Left kidney (tissue), 8 donors: ENCODE measurements around the gene RNASE4. TPM values are rescaled to one million over a fixed set of nuclear protein-coding genes. Genes with fewer than 3 reads are reported as not detected.
"Not testable (repeated sequence)": the region's sequence is repeated elsewhere in the genome, so short reads cannot be mapped to it uniquely, and the experiment has no call there.

Experiments
- DNase-seq: peaks from one replicate; pipeline ENCODE4 v3.0.0-alpha.2; 2013
- long read RNA-seq, 8 donors: transcript quantifications; one replicate each; lab custom pipeline, GENCODE V29; 2026
- polyA plus RNA-seq: library from polyadenylated mRNA; unstranded; fragments of 120-200 nt; gene quantifications from one replicate; pipeline ENCODE4 v1.2.1, GENCODE V29; 2013; ENCODE audit not compliant: insufficient read length

Gene RNASE4
- polyA plus RNA-seq: 1.0 TPM
- long read RNA-seq, donor 1, transcript RNASE4-203 (2 exons, 2,520 nt): major isoform, 8 of 8 reads
- long read RNA-seq, donor 1, partial matches to known transcripts: 0 of 8 reads
- long read RNA-seq, donor 1, other reads (novel, unspliced or antisense): 0 of 8 reads
- long read RNA-seq, donor 2, partial matches to known transcripts: 0 of 3 reads
- long read RNA-seq, donor 2, other reads (novel, unspliced or antisense): 0 of 3 reads
- long read RNA-seq, donor 3, transcript RNASE4-203 (2 exons, 2,520 nt): major isoform, 6 of 7 reads
- long read RNA-seq, donor 3, partial matches to known transcripts: 0 of 7 reads
- long read RNA-seq, donor 3, other reads (novel, unspliced or antisense): 0 of 7 reads
- long read RNA-seq, donor 4, partial matches to known transcripts: 0 of 1 reads
- long read RNA-seq, donor 4, other reads (novel, unspliced or antisense): 0 of 1 reads
- long read RNA-seq, donor 5, transcript RNASE4-203 (2 exons, 2,520 nt): major isoform, 11 of 21 reads
- long read RNA-seq, donor 5, partial matches to known transcripts: 10 of 21 reads
- long read RNA-seq, donor 5, other reads (novel, unspliced or antisense): 0 of 21 reads
- long read RNA-seq, donor 6, partial matches to known transcripts: 0 of 1 reads
- long read RNA-seq, donor 6, other reads (novel, unspliced or antisense): 0 of 1 reads
- long read RNA-seq, donor 7, transcript RNASE4-203 (2 exons, 2,520 nt): major isoform, 7 of 8 reads
- long read RNA-seq, donor 7, partial matches to known transcripts: 0 of 8 reads
- long read RNA-seq, donor 7, other reads (novel, unspliced or antisense): 0 of 8 reads
- long read RNA-seq, donor 8, partial matches to known transcripts: 0 of 3 reads
- long read RNA-seq, donor 8, other reads (novel, unspliced or antisense): 0 of 3 reads

DNA sequence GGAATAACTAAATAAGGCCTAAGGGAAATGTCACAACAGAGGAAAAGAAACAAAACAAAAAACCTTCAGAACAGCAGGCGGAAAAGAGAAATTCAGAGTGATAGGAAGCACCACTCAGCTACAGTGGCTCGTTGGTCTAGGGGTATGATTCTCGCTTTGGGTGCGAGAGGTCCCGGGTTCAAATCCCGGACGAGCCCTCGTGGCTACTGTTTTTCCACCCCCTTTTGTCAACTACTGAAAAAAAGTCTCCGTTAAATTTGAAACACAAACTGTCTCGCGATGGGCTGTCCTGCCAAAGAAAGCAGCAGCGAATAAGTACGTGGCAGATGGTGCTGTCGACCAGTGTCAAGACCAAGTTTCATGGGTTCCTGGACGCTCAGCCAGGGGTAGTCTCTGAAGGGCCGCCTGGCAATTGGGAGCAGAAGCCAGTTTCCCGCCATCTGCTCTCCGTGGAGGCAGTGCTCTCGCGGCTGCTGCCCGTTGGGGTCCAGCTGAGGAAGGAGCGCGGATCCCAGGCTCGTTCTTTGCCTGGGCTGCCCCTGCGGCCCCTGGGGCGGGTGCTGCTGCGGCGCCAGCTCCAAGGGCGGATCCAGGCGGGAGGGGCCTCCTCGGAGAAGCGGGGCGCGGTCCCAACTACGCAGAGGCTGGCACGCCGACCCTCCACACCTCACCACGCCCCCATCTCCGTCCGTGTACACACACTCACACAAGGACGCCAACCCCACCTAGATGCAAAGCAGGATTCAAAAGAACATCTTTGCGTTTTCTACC lies at the start of gene RNASE4:
TSS of gene RNASE4 (plus strand) at position 670 of the 771 bp plus-strand sequence. CDS start 14,812 bp downstream, outside the sequence.
- DNase-seq: peak; percentile 79

DNA sequence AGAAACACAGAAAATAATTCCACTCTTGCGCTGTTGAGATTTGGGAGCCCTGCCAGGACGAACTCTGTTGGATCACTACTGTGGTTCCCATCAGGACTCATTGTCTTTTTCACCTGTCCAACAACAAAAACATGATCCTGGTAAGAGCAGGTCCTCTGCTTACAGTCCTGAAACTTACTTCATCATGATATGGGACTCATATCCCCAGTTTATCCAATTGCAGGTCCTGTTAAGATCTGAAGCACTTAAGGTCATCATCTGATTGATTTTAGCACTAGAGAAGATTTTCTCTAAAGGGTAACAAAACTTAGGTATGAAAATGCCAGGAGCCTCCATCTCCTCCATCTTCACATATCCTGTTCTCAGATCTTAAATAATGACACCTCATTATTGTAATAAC lies 42.8 kb upstream of the RNASE4 start, which contains the start of gene OR6S1:
TSS of gene OR6S1 (minus strand) at position 101 of the 400 bp plus-strand sequence. CDS start at position 101, 0 bp downstream.
- no peak for DNase-seq

DNA sequence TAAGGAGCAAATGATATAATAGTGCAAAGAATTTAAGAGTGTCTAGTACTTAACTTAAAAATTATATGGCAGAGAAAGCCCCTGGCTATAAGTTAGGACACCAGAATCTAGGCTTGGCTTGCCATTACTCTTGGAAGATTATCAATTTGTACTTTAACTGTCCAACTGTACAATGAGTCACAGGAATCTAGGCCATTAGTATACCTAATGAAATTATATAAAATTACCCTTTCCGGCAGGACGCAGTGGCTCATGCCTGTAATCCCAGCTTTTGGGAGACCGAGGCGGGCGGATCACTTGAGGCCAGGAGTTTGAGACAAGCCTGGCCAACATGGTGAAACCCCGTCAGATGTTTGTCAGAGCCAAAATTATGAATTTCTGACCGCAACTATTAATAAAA lies 42.2 kb upstream of the RNASE4 start:
- no peak for DNase-seq

GRCh38 chr14:20642755-20643154 lies 41.6 kb upstream of the RNASE4 start:
- not testable (repeated sequence) for DNase-seq

GRCh38 chr14:20644520-20644919 lies 39.8 kb upstream of the RNASE4 start:
- DNase-seq: no peak

GRCh38 chr14:20645481-20645880 lies 38.9 kb upstream of the RNASE4 start:
- no peak for DNase-seq

GRCh38 chr14:20652996-20653975 lies 31.1 kb upstream of the RNASE4 start:
- no peak for DNase-seq

GRCh38 chr14:20655851-20656250 lies 28.5 kb upstream of the RNASE4 start:
- DNase-seq: no peak

DNA sequence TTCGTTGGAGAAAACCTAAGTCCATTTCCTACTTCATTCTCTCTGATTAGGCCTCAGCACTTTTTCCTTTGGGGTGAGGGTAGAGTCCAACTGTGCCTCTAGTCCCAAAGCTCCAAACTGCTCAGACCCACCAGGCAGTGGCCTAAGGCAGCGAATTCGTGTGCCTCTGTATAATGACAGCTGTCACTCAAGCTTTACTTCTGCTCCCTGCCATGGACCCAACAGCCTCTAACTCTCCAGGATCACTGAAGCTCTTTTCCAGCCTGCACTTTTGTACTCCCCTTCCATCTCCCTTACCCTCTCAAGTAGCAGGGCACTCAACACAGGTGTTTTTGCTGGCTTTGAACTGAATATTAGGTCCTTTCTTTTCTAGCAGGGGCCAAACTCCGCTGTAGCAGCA lies 28.1 kb upstream of the RNASE4 start:
- no peak for DNase-seq

DNA sequence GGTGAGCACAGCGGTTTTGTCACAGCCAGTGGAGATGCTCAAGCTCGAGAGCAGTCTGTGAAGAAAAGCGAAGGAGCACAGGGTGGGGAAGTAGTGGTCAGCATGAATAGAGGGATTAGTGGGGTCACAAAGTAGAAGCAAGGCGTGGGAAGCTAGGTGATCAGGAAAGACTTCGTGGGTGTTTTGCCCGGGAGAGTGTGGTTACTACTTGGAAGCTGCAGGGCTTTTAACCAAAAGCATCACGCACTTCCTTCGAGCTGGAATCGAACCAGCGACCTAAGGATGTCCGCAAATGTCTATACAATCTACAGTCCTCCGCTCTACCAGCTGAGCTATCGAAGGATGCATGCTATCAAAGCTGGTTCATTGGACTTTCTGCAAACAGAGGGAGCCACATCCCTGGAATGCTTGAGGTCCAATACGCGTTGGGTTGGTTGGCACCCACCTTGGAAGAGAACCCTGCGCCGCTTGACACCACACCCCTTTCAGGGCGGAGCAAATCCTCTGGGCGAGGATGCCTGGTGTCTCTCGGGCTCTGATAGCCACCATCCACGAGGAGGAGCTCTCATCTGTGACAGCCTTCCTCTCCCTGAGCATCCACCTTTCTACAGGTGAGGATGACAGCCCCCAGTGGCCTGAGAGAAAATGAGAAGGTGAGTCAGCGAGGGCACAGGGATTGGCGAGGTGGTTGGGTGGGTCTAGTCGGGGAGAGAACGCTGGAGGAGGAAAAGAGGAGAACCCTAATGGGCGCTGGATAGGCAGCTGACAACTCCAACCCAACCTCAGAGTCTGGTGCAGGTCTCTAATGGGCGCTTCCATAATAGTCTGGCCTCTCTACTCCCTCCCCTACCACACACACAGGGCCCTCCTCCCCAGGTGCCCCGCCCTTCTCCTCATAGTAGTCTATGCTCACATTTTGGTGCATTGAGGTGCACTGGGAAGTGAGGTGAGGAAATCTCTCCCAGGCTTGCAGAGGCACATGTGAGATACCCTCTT lies 26.8 kb upstream of the RNASE4 start:
- DNase-seq: no peak

- no peak for DNase-seq
Observed at GRCh38 chr14:20658246-20658645, 26.1 kb upstream of the RNASE4 start.

- no peak for DNase-seq
Observed at GRCh38 chr14:20659336-20659735, 25.0 kb upstream of the RNASE4 start.

DNA sequence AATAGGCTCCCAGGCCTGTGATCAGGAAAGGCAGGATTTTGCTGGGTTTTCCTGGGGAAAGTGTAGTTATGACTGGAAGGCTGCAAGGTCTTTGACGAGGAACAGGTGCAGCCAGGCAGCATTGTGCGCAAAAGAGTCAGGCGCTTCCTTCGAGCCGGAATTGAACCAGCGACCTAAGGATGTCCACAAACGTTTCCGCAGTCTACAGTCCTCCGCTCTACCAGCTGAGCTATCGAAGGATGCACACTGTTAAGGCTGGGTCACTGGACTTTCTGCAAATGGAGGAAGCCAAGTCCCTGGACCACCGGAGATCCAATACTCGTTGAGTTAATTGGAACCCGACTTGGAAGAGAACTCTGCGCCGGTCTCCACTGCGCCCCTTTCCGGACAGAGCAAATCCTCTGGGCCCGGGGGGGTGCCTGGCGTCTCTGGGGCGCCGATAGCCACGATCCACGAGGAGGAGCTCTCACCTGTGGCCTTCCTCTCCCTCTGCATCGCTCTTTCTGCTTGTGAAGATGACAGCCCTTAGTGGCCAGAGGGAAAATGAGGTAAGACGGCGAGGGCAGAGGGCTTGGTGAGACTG lies 24.5 kb upstream of the RNASE4 start:
- no peak for DNase-seq

GRCh38 chr14:20661197-20661596 lies 23.2 kb upstream of the RNASE4 start:
- DNase-seq: no peak

DNA sequence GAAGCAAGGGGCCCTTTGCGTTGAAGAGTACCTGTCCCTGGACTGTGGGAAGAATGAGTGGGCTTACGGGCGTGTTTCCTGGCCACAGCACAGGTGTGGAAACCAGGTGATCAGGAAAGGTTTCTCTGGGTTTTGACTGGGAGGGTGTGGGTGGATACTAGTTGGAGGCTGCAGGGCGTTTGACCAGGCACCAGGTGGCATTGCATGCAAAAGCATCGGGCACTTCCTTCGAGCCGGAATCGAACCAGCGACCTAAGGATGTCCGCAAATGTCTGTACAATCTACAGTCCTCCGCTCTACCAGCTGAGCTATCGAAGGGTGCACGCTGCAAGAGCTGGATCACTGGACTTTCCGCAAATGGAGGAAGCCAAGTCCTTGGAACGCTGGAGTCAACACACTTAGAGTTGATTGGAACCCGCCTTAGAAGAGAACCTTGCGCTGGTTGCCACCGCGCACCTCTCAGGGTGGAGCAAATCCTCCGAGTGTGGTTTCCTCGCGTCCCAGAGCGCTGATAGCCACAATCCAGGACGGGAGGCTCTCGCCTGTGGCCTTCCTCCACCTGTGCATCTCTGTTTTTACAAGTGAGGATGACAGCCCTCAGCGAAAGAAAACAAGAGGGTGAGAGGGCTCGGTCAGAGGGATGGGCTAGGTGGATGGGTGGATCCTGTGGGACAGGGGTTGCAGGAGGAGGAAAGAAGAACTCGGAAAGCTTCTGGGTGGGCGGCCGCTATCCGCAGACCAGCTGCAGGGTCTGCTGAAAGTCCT lies 21.2 kb upstream of the RNASE4 start:
- peak; percentile 51 for DNase-seq

GRCh38 chr14:20666400-20666961 lies 17.9 kb upstream of the RNASE4 start:
- DNase-seq: not testable (repeated sequence)

GRCh38 chr14:20667957-20668356 lies 16.4 kb upstream of the RNASE4 start:
- no peak for DNase-seq

GRCh38 chr14:20668969-20669368 lies 15.4 kb upstream of the RNASE4 start:
- DNase-seq: no peak
